ENCODE data around the gene PKNOX2.

DNA sequence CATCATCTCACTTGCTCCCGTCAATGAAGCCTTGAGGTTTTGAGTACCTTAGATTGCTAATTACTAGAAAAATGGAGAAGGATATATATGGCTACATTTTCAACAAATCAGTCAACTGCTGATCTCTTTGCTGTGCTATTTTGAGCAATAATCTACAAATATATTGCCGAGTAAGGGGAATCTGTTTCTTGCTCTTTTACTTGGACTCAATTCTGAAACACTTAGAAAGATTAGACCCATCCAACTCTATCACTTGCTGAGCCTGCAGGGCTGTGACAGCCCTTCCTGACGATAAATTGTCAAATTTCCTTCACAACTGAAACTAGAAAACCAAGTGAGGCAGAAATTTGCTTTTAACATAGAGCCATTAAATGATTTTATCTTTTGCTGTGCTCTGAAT lies 314.6 kb downstream of the PKNOX2 start:
- TF ChIP-seq, protein P1, sequence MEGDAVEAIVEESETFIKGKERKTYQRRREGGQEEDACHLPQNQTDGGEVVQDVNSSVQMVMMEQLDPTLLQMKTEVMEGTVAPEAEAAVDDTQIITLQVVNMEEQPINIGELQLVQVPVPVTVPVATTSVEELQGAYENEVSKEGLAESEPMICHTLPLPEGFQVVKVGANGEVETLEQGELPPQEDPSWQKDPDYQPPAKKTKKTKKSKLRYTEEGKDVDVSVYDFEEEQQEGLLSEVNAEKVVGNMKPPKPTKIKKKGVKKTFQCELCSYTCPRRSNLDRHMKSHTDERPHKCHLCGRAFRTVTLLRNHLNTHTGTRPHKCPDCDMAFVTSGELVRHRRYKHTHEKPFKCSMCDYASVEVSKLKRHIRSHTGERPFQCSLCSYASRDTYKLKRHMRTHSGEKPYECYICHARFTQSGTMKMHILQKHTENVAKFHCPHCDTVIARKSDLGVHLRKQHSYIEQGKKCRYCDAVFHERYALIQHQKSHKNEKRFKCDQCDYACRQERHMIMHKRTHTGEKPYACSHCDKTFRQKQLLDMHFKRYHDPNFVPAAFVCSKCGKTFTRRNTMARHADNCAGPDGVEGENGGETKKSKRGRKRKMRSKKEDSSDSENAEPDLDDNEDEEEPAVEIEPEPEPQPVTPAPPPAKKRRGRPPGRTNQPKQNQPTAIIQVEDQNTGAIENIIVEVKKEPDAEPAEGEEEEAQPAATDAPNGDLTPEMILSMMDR (IDR thresholded peaks at IDR 0.05; ENCODE audit: low read depth, low read length, poor library complexity, severe bottlenecking): no peak
- no peak for TF ChIP-seq EZH2phosphoT487 (IDR thresholded peaks at IDR 0.05; ENCODE audit: borderline replicate concordance, low read length)

Data from DOHH2 (cell line).